Measurements from ENCODE around the gene RGS1. TPM values are rescaled to one million over a fixed set of nuclear protein-coding genes. Genes with fewer than 3 reads are reported as not detected.

The RGS1 gene
- total and polyA plus RNA-seq, 2 of the 4 experiments (the other 2 are of a cell fraction), result not detected

GRCh38 chr1:192552760-192553191, 22.8 kb upstream of the RGS1 start:
- no peak for TF ChIP-seq MXI1 (IDR thresholded peaks at IDR 0.05; ENCODE audit: borderline replicate concordance, low read depth, low read length)
- no peak for TF ChIP-seq NFE2L2 (IDR thresholded peaks at IDR 0.05; ENCODE audit: low read depth, low read length)
- TF ChIP-seq CTCF (conservative IDR thresholded peaks at IDR 0.05; ENCODE audit: low read depth, low read length), result no peak
- no peak for TF ChIP-seq RAD21 (IDR thresholded peaks at IDR 0.05; ENCODE audit: low read length)
- no peak for TF ChIP-seq ELK1 (IDR thresholded peaks at IDR 0.05; ENCODE audit: borderline replicate concordance, low read depth, low read length)
- TF ChIP-seq MAZ (IDR thresholded peaks at IDR 0.05; ENCODE audit: borderline replicate concordance, low read depth, low read length), result no peak
- no peak for TF ChIP-seq CEBPB (IDR thresholded peaks at IDR 0.05; ENCODE audit: low read depth, low read length)
- no peak for TF ChIP-seq BHLHE40 (IDR thresholded peaks at IDR 0.05; ENCODE audit: low read depth, low read length)
- no peak for TF ChIP-seq FOS (IDR thresholded peaks at IDR 0.05; ENCODE audit: low read depth, low read length)
- no peak for TF ChIP-seq MAFK (IDR thresholded peaks at IDR 0.05; ENCODE audit: low read depth, low read length)
- TF ChIP-seq RCOR1 (IDR thresholded peaks at IDR 0.05; ENCODE audit: insufficient replicate concordance, low read length), result no peak
- TF ChIP-seq CHD1 (IDR thresholded peaks at IDR 0.05; ENCODE audit: low read depth, low read length), result no peak
- no peak for TF ChIP-seq USF2 (IDR thresholded peaks at IDR 0.05; ENCODE audit: low read depth, low read length)
- no peak for TF ChIP-seq POLR2A (IDR thresholded peaks at IDR 0.05; ENCODE audit: low read depth, low read length)
- no peak for TF ChIP-seq RFX5 (IDR thresholded peaks at IDR 0.05; ENCODE audit: low read depth, low read length)
- TF ChIP-seq SMC3 (IDR thresholded peaks at IDR 0.05; ENCODE audit: low read depth, low read length), result no peak
- intact Hi-C loops (cut with micrococcal nuclease), result no loop called here

More at GRCh38 chr1:192552760-192553191, 22.8 kb upstream of the RGS1 start:
- H2AFZ ChIP-seq (replicated peaks; ENCODE audit: low read length, poor library complexity), result no peak overlapping the region
- H3K27me3 ChIP-seq (ENCODE audit: control insufficient read depth, insufficient read depth, low read length), result no peaks in the 10 kb centered on the region
- no peak overlapping the region for H3K56ac ChIP-seq (ENCODE audit: extremely low read depth, insufficient read depth, low read length)
- no peak overlapping the region for H3K4ac ChIP-seq (ENCODE audit: low read depth, low read length)
- CTCF ChIA-PET, result interaction anchor here (1.4 kb wide), 1 partner anchor 12 kb away, joined by 4 read pairs; no protein-coding TSS in a partner anchor
- H3K9ac ChIP-seq (ENCODE audit: low read depth, low read length), result no peak overlapping the region
- POLR2A ChIA-PET (ENCODE audit: unreplicated experiment), result no interaction called here
- BruUV-seq (replicated peaks), result no TSS peak
- no peak overlapping the region for H3K27ac ChIP-seq (ENCODE audit: insufficient read depth, low read length)
- no peaks in the 10 kb centered on the region for H3K9me3 ChIP-seq (ENCODE audit: control insufficient read depth, insufficient read depth, low read length)
- in situ Hi-C loops (cut with MboI; ENCODE audit: low sequenced_read_pairs) (no loop called here), dilution Hi-C loops (cut with HindIII; ENCODE audit: low sequenced_read_pairs, unreplicated experiment) (no loop called here)
- H4K91ac ChIP-seq (ENCODE audit: insufficient read depth, low read depth, low read length), result no peak overlapping the region
- DNase-seq (no peak), ATAC-seq (ENCODE audit: low read depth) (no peak)
- H3K9me1 ChIP-seq (ENCODE audit: insufficient read depth, low read length), result no peaks in the 10 kb centered on the region
- H2BK5ac ChIP-seq (ENCODE audit: low read depth, low read length, poor library complexity, severe bottlenecking), result no peak overlapping the region
- H4K20me1 ChIP-seq (ENCODE audit: insufficient read depth, low read length), result no peaks in the 10 kb centered on the region
- WGBS, 2 experiments (ENCODE audit: extremely low coverage in 2 of 2, insufficient read length in 1 of 2), result 96% methylated on average over 3 of the region's 6 CpGs; no CpG with 5 or more reads in 1 of the 2 experiments
- H3K4me2 ChIP-seq (ENCODE audit: low read depth, low read length), result no peak overlapping the region
- no peaks in the 10 kb centered on the region for H3K79me1 ChIP-seq (ENCODE audit: low read depth in 1 of 2, low read length in 2 of 2)
- H3K4me3 ChIP-seq (ENCODE audit: insufficient read depth, low read depth, low read length), result no peak overlapping the region
- H3K4me1 ChIP-seq (ENCODE audit: control insufficient read depth, insufficient read depth, low read length), result peaks cover 7% of the 10 kb centered on the region
- no peak overlapping the region for H2BK15ac ChIP-seq (ENCODE audit: low read depth, low read length)
- no peak overlapping the region for H3K23ac ChIP-seq (ENCODE audit: low read depth, low read length)
- H3K14ac ChIP-seq (replicated peaks; ENCODE audit: low read depth, low read length), result no peak overlapping the region
- H3K36me3 ChIP-seq (ENCODE audit: control insufficient read depth, insufficient read depth, low read length), result no peaks in the 10 kb centered on the region
- no peak overlapping the region for H3K18ac ChIP-seq (ENCODE audit: low read depth, low read length)
- H2BK20ac ChIP-seq (ENCODE audit: low read depth, low read length), result no peak overlapping the region
- no peak overlapping the region for H4K5ac ChIP-seq (ENCODE audit: low read depth, low read length)
- no peak overlapping the region for H2AK5ac ChIP-seq (ENCODE audit: low read depth, low read length)
- no peak overlapping the region; the same call in 1 of the 2 replicates for H2BK120ac ChIP-seq (ENCODE audit: low read depth, low read length)
- no peak overlapping the region for H4K8ac ChIP-seq (ENCODE audit: low read depth in 2 of 2, low read length in 2 of 2)
- no peak overlapping the region for H2AK9ac ChIP-seq (replicated peaks; ENCODE audit: low read depth, low read length, poor library complexity)
